IPS-15b (cell line): ENCODE results near the gene WDR17.

Source experiments
- H3K27me3 ChIP-seq: one replicate; pipeline ENCODE4 v1.6.1; 2013; ENCODE audit warnings: low read length; ENCODE audit not compliant: control insufficient read depth, insufficient read depth
- H3K36me3 ChIP-seq: one replicate; pipeline ENCODE4 v1.6.1; 2013; ENCODE audit warnings: low read length; ENCODE audit not compliant: control insufficient read depth, insufficient read depth
- H3K4me1 ChIP-seq: one replicate; pipeline ENCODE4 v1.6.1; 2013; ENCODE audit warnings: mild to moderate bottlenecking, low read length; ENCODE audit not compliant: control insufficient read depth, insufficient read depth
- H3K4me3 ChIP-seq: one replicate; pipeline ENCODE4 v1.5.1; 2013; ENCODE audit warnings: low read depth, low read length
- H3K9ac ChIP-seq: one replicate; pipeline ENCODE4 v1.6.1; 2013; ENCODE audit warnings: low read depth, mild to moderate bottlenecking, low read length
- H3K9me3 ChIP-seq: one replicate; pipeline ENCODE4 v1.6.1; 2013; ENCODE audit warnings: mild to moderate bottlenecking, low read length; ENCODE audit not compliant: control insufficient read depth, insufficient read depth

Gene WDR17

DNA sequence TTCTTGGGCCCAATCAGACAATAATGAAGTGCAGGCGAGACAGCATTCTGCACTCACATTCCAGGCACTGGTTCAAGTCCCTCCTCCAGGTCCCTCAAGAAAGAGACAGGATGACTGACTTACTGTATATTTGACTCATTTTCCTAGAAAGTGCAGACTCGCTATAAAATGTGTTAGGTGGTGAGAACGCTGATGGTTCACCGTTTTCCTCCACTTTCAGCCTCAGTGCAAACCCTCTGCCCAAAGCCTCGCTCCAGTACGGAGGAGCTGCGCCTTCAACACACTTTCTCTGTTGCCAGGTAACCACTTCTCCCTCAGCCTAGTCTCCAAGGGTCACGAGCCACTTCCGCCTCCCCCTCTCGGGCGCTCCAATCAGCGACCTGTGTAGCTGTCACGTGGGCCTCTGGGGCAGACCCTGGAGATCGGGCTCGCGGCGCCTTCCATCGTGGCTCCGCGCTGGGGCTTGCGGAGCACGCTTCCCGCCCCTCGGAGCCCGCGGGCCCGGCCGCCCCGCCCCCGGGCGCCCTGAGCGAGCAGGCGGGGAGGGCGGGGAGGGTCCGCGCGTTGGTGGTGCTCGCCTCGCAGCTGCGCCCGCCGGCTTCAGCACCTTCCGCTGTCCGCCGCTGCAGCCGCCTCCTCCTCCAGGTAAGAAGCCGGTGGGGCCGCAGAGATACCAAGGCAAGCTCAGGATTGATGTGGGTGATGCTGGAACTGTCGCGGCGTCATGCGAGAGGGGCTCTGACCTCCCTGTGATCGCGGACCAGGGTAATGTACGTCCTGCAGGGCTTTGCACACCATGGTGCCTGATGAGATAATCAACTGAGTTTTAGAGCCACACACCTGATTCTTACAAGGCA lies at the start of gene WDR17:
TSS of gene WDR17 (plus strand) at position 407 of the 857 bp plus-strand sequence. CDS start 45,740 bp downstream, outside the sequence.
- no peaks in the 10 kb centered on the region for H3K36me3 ChIP-seq
- H3K4me3 ChIP-seq, result peak within 1 kb of the TSS; percentile 73
- no peaks in the 10 kb centered on the region for H3K27me3 ChIP-seq
- no peaks in the 10 kb centered on the region for H3K4me1 ChIP-seq
- no peaks in the 10 kb centered on the region for H3K9me3 ChIP-seq
- no peak within 1 kb of the TSS for H3K9ac ChIP-seq

DNA sequence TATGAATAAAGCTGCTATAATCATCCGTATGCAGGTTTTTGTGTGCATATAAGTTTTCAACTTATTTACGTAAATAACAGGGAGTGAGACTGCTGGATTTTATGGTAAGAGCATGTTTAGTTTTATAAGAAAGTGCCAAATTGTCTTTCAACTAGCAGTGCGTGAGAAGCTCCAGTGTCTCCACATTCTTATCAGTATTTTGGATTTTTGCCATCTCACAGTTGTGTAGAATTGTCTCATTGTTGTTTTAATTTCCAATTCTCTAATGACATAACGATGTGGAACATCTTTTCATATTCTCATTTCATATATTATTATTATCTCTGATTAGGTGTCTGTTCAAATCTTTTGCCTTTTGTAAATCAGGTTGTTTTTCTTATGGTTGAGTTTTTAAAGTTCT lies 49.0 kb upstream of the WDR17 start:
- Histone ChIP-seq H3K4me1 (no peaks in the 10 kb centered on the region), H3K27me3 (no peaks in the 10 kb centered on the region), H3K9ac (no peak overlapping the region), H3K36me3 (no peaks in the 10 kb centered on the region), H3K4me3 (no peak overlapping the region), H3K9me3 (no peaks in the 10 kb centered on the region)

DNA sequence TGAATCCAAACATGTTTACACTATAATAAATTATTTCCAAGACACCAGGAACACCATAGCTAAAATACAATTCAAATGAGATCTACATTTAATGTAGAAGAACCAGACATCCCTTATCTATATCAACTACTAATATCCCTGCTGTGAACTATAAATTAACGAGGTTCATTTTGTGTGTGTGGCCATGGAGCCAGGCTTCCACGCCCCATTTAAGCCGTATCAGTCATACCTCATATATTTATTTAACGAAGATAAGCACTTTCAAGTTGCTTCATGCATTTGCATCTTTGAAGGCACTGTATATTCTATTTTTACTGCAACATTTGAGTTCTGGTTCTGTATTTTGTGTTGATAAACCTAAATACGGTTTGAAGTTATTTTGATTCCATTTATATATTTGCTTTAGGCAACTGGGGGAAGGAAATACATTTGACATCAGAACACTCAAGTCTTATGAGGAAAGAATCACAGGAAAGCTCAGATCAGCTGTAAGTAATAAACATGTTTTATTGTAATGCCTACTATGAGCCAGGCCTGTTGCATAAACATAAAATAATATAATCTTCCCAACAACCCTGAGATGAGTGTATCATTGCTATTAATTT lies 45.1 kb upstream of the WDR17 start:
- no peak overlapping the region for H3K9ac ChIP-seq
- no peak overlapping the region for H3K4me3 ChIP-seq
- no peaks in the 10 kb centered on the region for H3K27me3 ChIP-seq
- no peaks in the 10 kb centered on the region for H3K36me3 ChIP-seq
- no peaks in the 10 kb centered on the region for H3K9me3 ChIP-seq
- no peaks in the 10 kb centered on the region for H3K4me1 ChIP-seq

DNA sequence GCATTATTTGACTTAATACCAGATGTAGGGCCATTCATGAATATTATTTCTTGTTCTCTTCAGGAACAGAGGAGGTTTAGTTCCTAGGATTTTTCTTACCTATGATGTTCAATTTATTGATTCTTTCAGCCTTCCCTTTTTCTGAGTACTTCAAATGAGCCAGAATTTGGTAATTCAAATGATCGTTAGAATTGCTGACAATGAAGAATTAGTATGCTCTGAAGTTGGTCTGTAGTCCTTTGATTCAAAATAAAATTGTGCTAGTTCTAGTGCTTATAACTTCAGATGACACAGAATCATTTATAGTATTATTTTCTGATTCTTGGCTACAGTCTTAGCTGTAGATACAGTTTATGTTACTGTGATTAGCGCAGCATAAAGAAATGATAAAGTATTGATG lies 35.2 kb upstream of the WDR17 start:
- H3K4me3 ChIP-seq, result no peak overlapping the region
- H3K27me3 ChIP-seq, result no peaks in the 10 kb centered on the region
- H3K9ac ChIP-seq, result no peak overlapping the region
- H3K9me3 ChIP-seq, result no peaks in the 10 kb centered on the region
- H3K36me3 ChIP-seq, result no peaks in the 10 kb centered on the region
- H3K4me1 ChIP-seq, result no peaks in the 10 kb centered on the region

DNA sequence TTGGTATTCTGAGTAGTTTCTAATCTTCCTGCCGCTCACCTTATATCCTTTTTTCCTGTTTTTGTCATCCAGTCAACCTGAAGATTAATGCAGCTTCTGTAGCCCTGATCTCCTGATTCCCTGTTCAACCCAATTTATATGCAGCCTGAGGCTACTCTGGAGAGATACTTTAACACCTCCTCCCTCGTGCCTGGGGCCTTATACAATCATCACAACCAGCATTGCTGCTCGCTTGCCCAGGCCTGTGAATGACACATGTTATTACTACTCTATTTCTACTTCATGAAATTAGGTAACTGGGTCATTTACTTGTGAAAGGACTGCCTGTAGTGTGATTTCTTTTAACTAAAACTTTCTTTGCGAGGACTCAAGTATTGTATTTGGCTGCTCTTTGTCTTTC lies 33.7 kb upstream of the WDR17 start:
- no peaks in the 10 kb centered on the region for H3K4me1 ChIP-seq

DNA sequence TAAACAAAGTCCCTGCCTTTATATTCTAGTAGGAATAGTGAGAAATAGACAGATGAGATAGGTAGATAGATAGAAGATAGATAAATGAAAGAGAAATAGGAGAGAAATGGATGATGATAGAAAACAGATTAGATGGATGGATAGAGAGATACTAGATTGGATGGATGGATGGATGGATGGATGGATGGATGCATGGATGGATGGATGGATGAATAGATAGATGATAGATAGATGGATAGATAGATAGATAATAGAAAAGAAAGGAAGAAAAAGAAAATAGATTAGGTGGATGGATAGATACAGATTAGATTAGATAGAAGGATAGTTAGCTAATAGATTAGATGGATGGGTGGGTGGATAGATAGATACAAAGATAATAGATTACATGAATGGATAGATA lies 33.2 kb upstream of the WDR17 start:
- H3K4me3 ChIP-seq, result no peak overlapping the region
- H3K36me3 ChIP-seq, result no peaks in the 10 kb centered on the region
- no peaks in the 10 kb centered on the region for H3K4me1 ChIP-seq
- no peaks in the 10 kb centered on the region for H3K27me3 ChIP-seq
- no peak overlapping the region for H3K9ac ChIP-seq
- H3K9me3 ChIP-seq, result no peaks in the 10 kb centered on the region

More for the DNA sequence above, 33.7 kb upstream of the WDR17 start:
- no peaks in the 10 kb centered on the region for H3K9me3 ChIP-seq
- no peaks in the 10 kb centered on the region for H3K27me3 ChIP-seq
- H3K9ac ChIP-seq, result no peak overlapping the region
- H3K4me3 ChIP-seq, result no peak overlapping the region
- H3K36me3 ChIP-seq, result no peaks in the 10 kb centered on the region

DNA sequence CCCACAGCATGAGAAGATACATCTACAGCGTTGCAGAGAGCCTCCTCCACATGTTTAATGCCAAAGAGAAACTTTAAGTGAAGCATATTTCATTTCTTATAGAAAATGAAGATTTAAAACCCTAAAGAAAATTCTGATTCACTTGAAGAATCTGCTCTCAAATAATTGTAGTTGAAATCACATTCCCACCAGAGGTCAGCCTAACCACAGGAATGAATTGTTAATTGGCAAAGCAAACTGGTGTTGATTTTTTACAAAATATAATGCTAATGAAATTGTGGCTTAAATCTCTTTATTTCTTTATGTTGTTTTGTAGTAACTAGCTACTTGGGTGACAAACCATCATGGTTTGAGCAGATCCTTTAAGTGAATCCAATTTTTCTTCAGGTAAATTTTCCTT lies 31.1 kb upstream of the WDR17 start:
- Histone ChIP-seq H3K36me3 (no peaks in the 10 kb centered on the region), H3K27me3 (no peaks in the 10 kb centered on the region), H3K4me3 (no peak overlapping the region), H3K4me1 (no peaks in the 10 kb centered on the region), H3K9ac (no peak overlapping the region), H3K9me3 (no peaks in the 10 kb centered on the region)

DNA sequence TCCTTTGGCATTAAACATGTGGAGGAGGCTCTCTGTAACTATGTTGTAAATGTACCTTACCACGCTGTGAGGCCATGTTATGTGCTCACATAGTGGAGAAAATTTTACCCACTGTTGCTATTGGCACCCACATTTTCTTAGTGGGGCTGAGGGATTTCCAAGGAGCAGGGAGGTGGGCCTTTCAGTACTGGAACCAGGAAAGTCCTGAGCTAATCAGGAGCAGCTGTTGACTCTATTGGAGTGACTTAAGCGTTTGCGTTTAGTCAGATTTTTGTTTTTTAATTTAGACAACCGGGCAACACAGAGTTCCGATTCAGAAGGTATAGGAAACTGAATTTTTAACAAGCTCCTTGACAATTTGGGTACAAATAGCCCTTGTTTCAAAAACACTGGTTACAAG lies 30.7 kb upstream of the WDR17 start:
- no peak overlapping the region for H3K4me3 ChIP-seq
- H3K9me3 ChIP-seq, result no peaks in the 10 kb centered on the region
- H3K27me3 ChIP-seq, result no peaks in the 10 kb centered on the region
- H3K4me1 ChIP-seq, result no peaks in the 10 kb centered on the region
- no peaks in the 10 kb centered on the region for H3K36me3 ChIP-seq
- H3K9ac ChIP-seq, result no peak overlapping the region

DNA sequence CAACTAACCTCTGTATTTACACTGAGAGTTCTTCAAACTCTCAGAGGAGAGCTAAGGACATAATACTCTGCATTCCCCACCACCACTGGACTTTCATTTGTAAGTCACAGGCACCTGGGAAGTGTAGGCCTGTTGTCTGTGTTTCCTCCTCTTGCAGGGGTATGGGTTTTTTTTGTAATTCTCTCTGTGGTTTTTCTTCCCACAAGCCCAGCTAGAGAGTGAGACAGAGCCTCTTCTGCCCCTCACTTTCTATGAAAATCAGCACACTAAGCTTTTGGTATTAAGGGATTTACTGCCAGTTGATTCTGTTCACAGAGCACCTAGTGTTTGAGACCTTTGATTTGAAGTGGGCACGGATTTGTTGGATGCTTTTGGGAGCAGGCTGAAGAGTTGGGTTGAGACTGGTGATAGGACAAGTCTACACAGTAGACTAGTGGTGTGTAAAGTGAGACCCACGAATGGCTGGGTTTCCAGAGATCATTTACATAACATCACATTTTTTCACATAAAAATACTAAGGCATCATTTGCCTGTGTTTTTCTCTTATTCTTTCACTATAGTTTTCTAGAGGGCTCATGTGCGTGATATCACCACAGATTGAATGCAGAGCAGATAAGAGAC lies 28.9 kb upstream of the WDR17 start:
- Histone ChIP-seq H3K4me3 (no peak overlapping the region), H3K9me3 (no peaks in the 10 kb centered on the region)

DNA sequence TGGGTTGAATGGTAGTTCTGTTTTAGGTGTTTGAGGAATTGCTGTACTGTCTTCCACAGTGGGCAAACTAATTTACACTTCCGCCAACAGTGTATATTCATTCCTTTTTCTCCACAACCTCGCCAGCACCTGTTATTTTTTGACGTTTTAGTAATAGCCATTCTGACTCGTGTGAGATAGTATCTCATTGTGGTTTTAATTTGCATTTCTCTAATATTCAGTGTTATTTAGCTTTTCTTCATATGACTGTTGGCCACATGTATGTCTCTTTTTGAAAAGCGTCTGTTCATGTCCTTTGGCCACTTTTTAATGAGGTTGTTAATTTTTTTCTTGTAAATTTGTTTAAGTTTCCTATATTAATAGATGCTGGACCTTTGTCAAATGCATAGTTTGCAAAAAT lies 26.9 kb upstream of the WDR17 start:
- Histone ChIP-seq H3K4me3 (no peak overlapping the region), H3K4me1 (no peaks in the 10 kb centered on the region)

More for the DNA sequence above, 28.9 kb upstream of the WDR17 start:
- H3K4me1 ChIP-seq, result no peaks in the 10 kb centered on the region
- H3K27me3 ChIP-seq, result no peaks in the 10 kb centered on the region
- no peaks in the 10 kb centered on the region for H3K36me3 ChIP-seq
- no peak overlapping the region for H3K9ac ChIP-seq

DNA sequence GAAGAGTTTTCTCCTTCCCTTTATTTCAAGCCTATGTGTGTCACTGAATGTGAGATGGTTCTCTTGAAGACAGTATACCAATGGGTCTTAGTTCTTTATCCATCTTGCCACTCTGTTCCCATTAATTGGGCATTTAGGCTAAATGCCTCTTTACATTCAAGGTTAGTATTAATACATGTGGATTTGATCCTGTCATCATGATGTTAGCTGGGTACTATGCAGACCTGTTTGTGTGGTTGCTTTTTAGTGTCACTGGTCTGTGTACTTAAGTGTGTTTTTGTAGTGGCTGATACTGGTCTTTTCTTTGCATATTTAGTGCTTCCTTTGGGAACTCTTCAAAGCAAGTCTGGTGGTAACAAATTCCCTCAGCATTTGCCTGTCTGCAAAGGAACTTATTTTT lies 23.4 kb upstream of the WDR17 start:
- H3K9me3 ChIP-seq, result no peaks in the 10 kb centered on the region
- no peak overlapping the region for H3K4me3 ChIP-seq
- H3K36me3 ChIP-seq, result no peaks in the 10 kb centered on the region
- H3K9ac ChIP-seq, result no peak overlapping the region
- H3K4me1 ChIP-seq, result no peaks in the 10 kb centered on the region
- H3K27me3 ChIP-seq, result no peaks in the 10 kb centered on the region

More for the DNA sequence above, 26.9 kb upstream of the WDR17 start:
- no peaks in the 10 kb centered on the region for H3K27me3 ChIP-seq
- no peaks in the 10 kb centered on the region for H3K9me3 ChIP-seq
- no peaks in the 10 kb centered on the region for H3K36me3 ChIP-seq
- H3K9ac ChIP-seq, result no peak overlapping the region
